Transverse colon (tissue), 4 donors: ENCODE measurements around the gene PBX4.

Experiments
- CTCF ChIP-seq, 5 experiments: fragments of 200-600 bp in 3 of 5; fragments of 450-650 bp in 2 of 5; sonication (generic) in 3 of 5; IDR thresholded peaks; 1 replicate in 2 of 5; 2 replicates in 3 of 5; pipeline ENCODE4 v1.5.1; 2016 to 2017; ENCODE audit warnings: antibody characterized with exemption in 5 of 5, inconsistent platforms in 3 of 5, mild to moderate bottlenecking in 2 of 5, moderate library complexity in 1 of 5
- POLR2A ChIP-seq: fragments of 450-650 bp; IDR thresholded peaks from one replicate; pipeline ENCODE4 v1.6.1; 2016; ENCODE audit warnings: antibody characterized with exemption, mild to moderate bottlenecking, moderate library complexity
- POLR2AphosphoS5 ChIP-seq, 3 donors: sonication (generic); formaldehyde crosslinking; IDR thresholded peaks; one replicate each; pipeline ENCODE4 v1.6.1; 2016; ENCODE audit warnings: antibody characterized with exemption in 3 of 3

GRCh38 chr19:19584356-19584755, 34.1 kb downstream of the PBX4 start:
- TF ChIP-seq CTCF (IDR thresholded peaks at IDR 0.05), result no peak
- no peak for TF ChIP-seq POLR2A
- TF ChIP-seq POLR2AphosphoS5 (IDR thresholded peaks at IDR 0.05), result no peak
